BE2C (cell line): ENCODE data around the gene MESD.

Source experiments
- DNase-seq: peaks from one replicate; pipeline ENCODE4 v3.0.0-alpha.2; 2020
- H3K27me3 ChIP-seq: fragments of 250-450 bp; sonication (Bioruptor Pico); 2 replicates; pipeline ENCODE4 v1.5.1; 2020; ENCODE audit warnings: mild to moderate bottlenecking
- H3K36me3 ChIP-seq: fragments of 250-450 bp; sonication (Bioruptor Pico); 2 replicates; pipeline ENCODE4 v1.5.1; 2020; ENCODE audit warnings: mild to moderate bottlenecking
- H3K4me1 ChIP-seq: fragments of 250-450 bp; sonication (Bioruptor Pico); 2 replicates; pipeline ENCODE4 v1.5.1; 2020
- H3K4me3 ChIP-seq: 2 replicates; pipeline ENCODE4 v1.5.1; 2011; ENCODE audit warnings: low read depth, low read length
- H3K9me3 ChIP-seq: fragments of 250-450 bp; sonication (Bioruptor Pico); 2 replicates; pipeline ENCODE4 v1.5.1; 2020
- CTCF ChIP-seq: IDR thresholded peaks from 2 replicates; pipeline ENCODE4 v1.5.1; 2012; ENCODE audit warnings: mild to moderate bottlenecking, low read depth, low read length

Gene MESD

GRCh38 chr15:81011593-81011992, 22.0 kb upstream of the MESD start:
- no peaks in the 10 kb centered on the region for H3K27me3 ChIP-seq
- no peak for TF ChIP-seq CTCF

GRCh38 chr15:81010086-81010485, 20.5 kb upstream of the MESD start:
- Histone ChIP-seq H3K4me3 (no peak overlapping the region), H3K9me3 (no peaks in the 10 kb centered on the region), H3K4me1 (no peaks in the 10 kb centered on the region), H3K27me3 (no peaks in the 10 kb centered on the region), H3K36me3 (no peaks in the 10 kb centered on the region; the same call in none of the 2 replicates)
- DNase-seq: no peak
- no peak for TF ChIP-seq CTCF

More at GRCh38 chr15:81011593-81011992, 22.0 kb upstream of the MESD start:
- no peaks in the 10 kb centered on the region for H3K4me1 ChIP-seq
- H3K4me3 ChIP-seq: no peak overlapping the region
- DNase-seq: no peak
- no peaks in the 10 kb centered on the region for H3K9me3 ChIP-seq
- no peaks in the 10 kb centered on the region; the same call in 1 of the 2 replicates for H3K36me3 ChIP-seq

GRCh38 chr15:81008312-81008711, 18.7 kb upstream of the MESD start:
- H3K4me1 ChIP-seq: no peaks in the 10 kb centered on the region

GRCh38 chr15:81007428-81008064, 17.9 kb upstream of the MESD start:
- no peak for TF ChIP-seq CTCF
- DNase-seq: no peak

More at GRCh38 chr15:81008312-81008711, 18.7 kb upstream of the MESD start:
- no peaks in the 10 kb centered on the region for H3K27me3 ChIP-seq
- no peak for DNase-seq
- TF ChIP-seq CTCF: no peak
- H3K36me3 ChIP-seq: no peaks in the 10 kb centered on the region; the same call in none of the 2 replicates
- H3K4me3 ChIP-seq: no peak overlapping the region
- no peaks in the 10 kb centered on the region for H3K9me3 ChIP-seq

GRCh38 chr15:81006124-81006523, 16.5 kb upstream of the MESD start:
- no peak overlapping the region for H3K4me3 ChIP-seq

More at GRCh38 chr15:81007428-81008064, 17.9 kb upstream of the MESD start:
- H3K4me3 ChIP-seq: no peak overlapping the region
- no peaks in the 10 kb centered on the region for H3K27me3 ChIP-seq
- no peaks in the 10 kb centered on the region for H3K4me1 ChIP-seq
- H3K9me3 ChIP-seq: no peaks in the 10 kb centered on the region
- peaks cover 5% of the 10 kb centered on the region for H3K36me3 ChIP-seq

More at GRCh38 chr15:81006124-81006523, 16.5 kb upstream of the MESD start:
- Histone ChIP-seq H3K4me1 (no peaks in the 10 kb centered on the region), H3K27me3 (no peaks in the 10 kb centered on the region), H3K36me3 (peaks cover 5% of the 10 kb centered on the region), H3K9me3 (no peaks in the 10 kb centered on the region)
- no peak for TF ChIP-seq CTCF
- DNase-seq: no peak
